ENCODE results near the gene ZDHHC20. TPM values are rescaled to one million over a fixed set of nuclear protein-coding genes. Genes with fewer than 3 reads are reported as not detected.

The ZDHHC20 gene
- total RNA-seq, 4 donors from 2014 or later = 36.2 to 77.7 (median 41.4) TPM

- ATAC-seq (ENCODE audit: low FRiP score) = no peak
- no peak for TF ChIP-seq CTCF (IDR thresholded peaks at IDR 0.05)
- no peak for DNase-seq (ENCODE audit: low spot score)
Observed at GRCh38 chr13:21443171-21443570, 15.9 kb downstream of the ZDHHC20 start.

- ATAC-seq (ENCODE audit: low FRiP score) = no peak
- no peak for TF ChIP-seq CTCF (IDR thresholded peaks at IDR 0.05)
Observed at GRCh38 chr13:21436582-21436981, 22.5 kb downstream of the ZDHHC20 start.

GRCh38 chr13:21435687-21436151 lies 23.4 kb downstream of the ZDHHC20 start:
- no peak for TF ChIP-seq CTCF (IDR thresholded peaks at IDR 0.05)
- ATAC-seq (ENCODE audit: low FRiP score) = peak; percentile 66
- DNase-seq (ENCODE audit: low spot score) = no peak

More at GRCh38 chr13:21436582-21436981, 22.5 kb downstream of the ZDHHC20 start:
- no peak for DNase-seq (ENCODE audit: low spot score)

- TF ChIP-seq CTCF (IDR thresholded peaks at IDR 0.05) = no peak
- DNase-seq (ENCODE audit: low spot score) (no peak), ATAC-seq (ENCODE audit: low FRiP score) (no peak)
Observed at GRCh38 chr13:21435231-21435630, 23.9 kb downstream of the ZDHHC20 start.

- no peak for DNase-seq (ENCODE audit: low spot score)
Observed at GRCh38 chr13:21434588-21434987, 24.5 kb downstream of the ZDHHC20 start.

GRCh38 chr13:21429211-21429610 lies 29.9 kb downstream of the ZDHHC20 start:
- no peak for ATAC-seq (ENCODE audit: low FRiP score)
- no peak for DNase-seq (ENCODE audit: low spot score)
- TF ChIP-seq CTCF (IDR thresholded peaks at IDR 0.05) = no peak

More at GRCh38 chr13:21434588-21434987, 24.5 kb downstream of the ZDHHC20 start:
- no peak for ATAC-seq (ENCODE audit: low FRiP score)
- no peak for TF ChIP-seq CTCF (IDR thresholded peaks at IDR 0.05)

- ATAC-seq (ENCODE audit: low FRiP score) (no peak), DNase-seq (ENCODE audit: low spot score) (no peak)
- TF ChIP-seq CTCF (IDR thresholded peaks at IDR 0.05) = no peak
Observed at GRCh38 chr13:21427741-21428140, 31.4 kb downstream of the ZDHHC20 start.
